Stimulated activated CD8-positive, alpha-beta memory T cell treated with anti-CD3 and anti-CD28 coated beads, Interleukin-7, amount 100 ng/mL, for 24 hours (primary cell): ENCODE results near the gene BMPR1A.

ENCODE experiments used
- DNase-seq: peaks from one replicate; pipeline ENCODE4 v3.0.0-alpha.2; 2020; ENCODE audit warnings: low read depth

The BMPR1A gene

DNA sequence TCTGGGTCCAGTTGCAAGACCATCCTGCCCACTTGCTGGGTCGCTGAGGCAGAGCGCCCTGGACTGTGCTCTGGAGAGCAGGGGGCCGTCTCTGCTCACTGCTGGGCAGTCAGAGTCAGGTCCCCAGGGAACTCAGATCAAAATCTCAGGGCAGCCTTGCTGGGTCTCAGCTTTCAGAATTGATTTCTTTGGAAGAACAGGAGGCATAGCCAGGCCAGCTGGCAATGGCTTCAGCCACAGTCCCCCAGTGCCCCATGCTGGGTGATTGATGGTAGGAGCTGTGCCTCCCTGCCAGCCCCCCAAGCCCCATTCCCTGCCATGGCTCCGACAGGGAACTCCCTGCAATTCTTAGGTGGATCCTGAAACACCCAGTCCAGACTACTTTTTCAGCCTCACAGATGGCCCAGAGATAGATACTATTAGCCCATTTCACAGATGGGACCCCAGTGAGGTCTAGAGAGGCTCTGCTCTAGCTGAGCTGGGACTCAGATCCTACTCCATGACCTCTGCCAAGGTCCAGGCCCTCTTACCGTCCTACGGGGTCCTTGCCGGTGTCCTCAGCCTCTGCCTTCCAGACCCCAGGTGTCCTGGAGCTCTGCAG, 200.5 kb downstream of the BMPR1A start:
- no peak for DNase-seq

- DNase-seq = no peak
Measured at GRCh38 chr10:86957471-86958115, 201.2 kb downstream of the BMPR1A start, which contains the start of gene MMRN2. Gene MMRN2, minus strand, starts transcription at chr10:86957615. Its CDS starts 74 bp downstream, at chr10:86957541.

- DNase-seq = no peak
Measured at GRCh38 chr10:86958116-86958900, 201.9 kb downstream of the BMPR1A start, which contains the start of gene SNCG. Gene SNCG, plus strand, starts transcription at chr10:86958599. Its CDS starts 99 bp downstream, at chr10:86958698.

DNA sequence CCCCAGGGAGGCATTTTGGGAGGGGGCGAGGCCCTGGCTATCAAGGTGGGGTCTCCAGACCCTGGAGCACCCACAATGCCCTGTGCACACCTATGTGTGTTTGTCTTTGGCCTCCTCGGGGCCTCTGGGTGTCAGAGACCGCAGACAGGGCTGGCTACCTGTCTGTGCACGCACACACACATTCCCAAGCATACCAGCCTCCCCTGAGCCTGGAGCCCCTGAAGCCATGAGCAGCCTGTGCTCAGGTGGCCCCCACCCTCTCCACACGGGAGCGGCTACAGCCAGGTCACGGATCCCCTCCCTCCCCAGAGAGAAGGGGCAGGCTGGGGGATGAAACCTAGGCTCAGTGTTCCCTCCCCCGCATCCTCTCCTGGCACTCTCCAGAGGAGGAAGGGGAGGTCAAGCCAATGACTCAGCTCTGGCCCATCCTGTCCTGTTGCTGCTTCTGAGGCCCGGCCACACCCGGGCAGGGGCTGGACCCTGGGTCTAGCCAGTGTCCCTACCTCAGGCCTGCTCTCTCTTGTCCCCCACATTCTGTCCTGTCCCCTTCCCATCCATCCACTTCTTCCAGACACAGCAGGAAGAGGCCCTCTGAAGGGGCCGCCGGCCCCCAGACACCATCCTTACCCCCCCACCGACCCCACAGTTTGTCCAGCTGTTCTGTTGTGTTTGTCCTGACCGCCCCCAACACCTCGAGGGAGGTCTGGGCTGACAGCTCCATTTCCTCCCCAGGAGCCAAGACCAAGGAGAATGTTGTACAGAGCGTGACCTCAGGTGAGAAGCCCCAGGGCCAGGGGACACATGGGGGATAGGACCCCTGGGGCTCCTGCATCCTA, 202.7 kb downstream of the BMPR1A start:
- no peak for DNase-seq

DNA sequence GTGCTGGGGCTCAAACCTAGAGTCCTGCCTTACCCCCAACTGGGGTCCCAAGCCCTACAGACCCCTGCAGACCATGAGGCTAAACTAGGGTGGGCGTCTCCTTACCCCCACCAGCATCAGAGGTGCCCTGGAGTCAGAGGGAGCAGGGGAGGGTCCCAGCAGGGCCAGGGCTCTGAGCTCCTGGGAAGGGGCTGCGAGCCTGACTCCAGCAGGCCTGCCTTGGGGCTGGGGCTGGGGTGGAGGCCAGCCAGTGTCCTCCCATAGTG, 203.3 kb downstream of the BMPR1A start:
- no peak for DNase-seq

- no peak for DNase-seq
Measured at GRCh38 chr10:86960003-86960862, 203.8 kb downstream of the BMPR1A start.

- DNase-seq = no peak
Measured at GRCh38 chr10:86960863-86961434, 204.5 kb downstream of the BMPR1A start.

DNA sequence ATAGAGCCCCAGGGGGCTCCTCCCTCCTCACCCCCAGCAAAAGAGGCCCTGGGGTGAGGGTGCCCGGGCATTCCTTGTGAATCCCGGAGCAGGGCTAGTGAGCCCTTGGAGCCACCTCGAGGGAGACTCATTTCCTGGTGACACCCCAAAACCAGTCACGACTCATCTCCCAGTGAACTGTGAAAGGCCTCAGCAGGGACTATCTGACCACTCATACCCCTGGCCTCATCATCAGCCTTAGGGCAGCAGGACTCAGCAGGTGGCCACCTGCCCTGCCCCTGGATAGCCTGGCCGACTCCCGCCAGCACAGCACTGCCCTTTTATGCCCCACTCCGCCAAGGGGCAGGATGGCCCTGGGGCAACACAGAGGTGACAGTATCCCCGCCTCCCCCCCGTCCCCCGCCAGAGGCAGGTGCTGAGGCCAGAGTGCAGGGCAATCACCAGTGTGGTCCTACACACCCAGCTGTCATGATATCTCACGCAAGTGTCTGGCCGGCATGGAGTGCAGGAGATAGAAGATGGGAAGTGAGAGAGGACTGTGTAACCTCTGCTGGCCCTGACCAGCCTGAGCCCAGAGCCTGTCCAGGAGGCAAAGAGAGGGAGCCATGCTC, 205.2 kb downstream of the BMPR1A start:
- no peak for DNase-seq

DNA sequence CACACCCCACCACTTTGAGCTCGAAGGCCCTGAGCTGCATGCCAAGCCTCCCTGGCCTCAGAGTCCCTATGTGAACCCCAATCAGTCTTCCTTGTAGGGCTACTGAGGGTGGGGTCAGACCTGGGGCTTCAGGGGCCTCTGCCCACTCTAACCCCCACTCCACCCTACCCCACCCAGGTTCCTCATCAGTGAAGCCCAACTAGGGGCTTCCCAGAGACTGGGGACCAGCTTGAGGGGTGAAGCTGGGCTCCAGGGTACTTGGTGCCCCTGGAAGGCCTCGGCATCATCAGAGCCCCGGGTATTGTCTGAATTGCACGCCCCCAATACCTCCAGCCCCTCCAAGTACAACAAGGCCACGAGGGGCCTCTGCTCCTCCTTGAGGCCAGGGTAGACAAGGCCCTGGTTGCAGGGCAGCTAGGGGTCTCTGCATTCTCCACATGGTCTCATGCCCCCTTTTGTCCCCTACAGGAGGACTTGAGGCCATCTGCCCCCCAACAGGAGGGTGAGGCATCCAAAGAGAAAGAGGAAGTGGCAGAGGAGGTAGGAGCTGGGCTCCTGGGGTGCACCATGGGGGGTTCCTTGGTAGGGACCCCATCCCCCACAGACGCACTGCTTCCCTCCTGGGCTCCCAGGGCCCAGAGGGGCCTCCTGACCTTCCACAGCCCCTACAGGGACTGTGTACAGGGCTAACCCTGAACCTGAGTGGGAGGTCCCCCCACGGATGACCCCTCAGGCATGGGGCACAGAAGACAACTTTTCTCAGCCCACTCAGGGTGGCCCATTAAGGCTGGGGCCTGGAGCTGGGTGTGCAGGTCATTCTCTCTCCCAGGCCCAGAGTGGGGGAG, 205.9 kb downstream of the BMPR1A start:
- no peak for DNase-seq

- no peak for DNase-seq
Measured at GRCh38 chr10:86962981-86963310, 206.5 kb downstream of the BMPR1A start.

- DNase-seq = no peak
Measured at GRCh38 chr10:86963341-86963919, 207.0 kb downstream of the BMPR1A start.

GRCh38 chr10:86964061-86964846, 207.8 kb downstream of the BMPR1A start:
- no peak for DNase-seq

GRCh38 chr10:86964847-86965190, 208.4 kb downstream of the BMPR1A start:
- DNase-seq = no peak

- DNase-seq = no peak
Measured at GRCh38 chr10:86965986-86966654, 209.7 kb downstream of the BMPR1A start.

DNA sequence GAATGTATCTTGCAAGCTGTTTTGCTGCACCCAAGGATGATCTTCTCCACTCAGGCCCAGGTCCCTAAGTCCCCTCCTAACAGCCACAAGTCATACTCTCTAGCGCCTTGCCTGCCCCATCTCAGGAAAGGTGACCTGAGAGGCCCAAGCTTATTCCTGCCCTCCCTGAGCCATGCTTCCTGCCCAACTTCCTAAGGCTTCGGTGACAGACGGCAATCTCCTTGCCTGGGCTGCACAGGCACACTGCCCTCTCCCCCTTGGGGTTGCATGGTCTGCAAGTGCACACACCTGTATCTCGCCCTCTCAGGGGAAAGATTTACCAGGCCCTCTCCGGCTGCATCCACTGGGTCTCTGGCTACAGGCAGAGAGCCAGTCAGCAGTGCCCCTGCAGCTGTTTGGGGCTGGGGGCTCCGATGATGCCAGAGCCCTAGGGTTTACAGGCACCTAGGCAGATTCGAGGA, 211.1 kb downstream of the BMPR1A start:
- DNase-seq = no peak

DNA sequence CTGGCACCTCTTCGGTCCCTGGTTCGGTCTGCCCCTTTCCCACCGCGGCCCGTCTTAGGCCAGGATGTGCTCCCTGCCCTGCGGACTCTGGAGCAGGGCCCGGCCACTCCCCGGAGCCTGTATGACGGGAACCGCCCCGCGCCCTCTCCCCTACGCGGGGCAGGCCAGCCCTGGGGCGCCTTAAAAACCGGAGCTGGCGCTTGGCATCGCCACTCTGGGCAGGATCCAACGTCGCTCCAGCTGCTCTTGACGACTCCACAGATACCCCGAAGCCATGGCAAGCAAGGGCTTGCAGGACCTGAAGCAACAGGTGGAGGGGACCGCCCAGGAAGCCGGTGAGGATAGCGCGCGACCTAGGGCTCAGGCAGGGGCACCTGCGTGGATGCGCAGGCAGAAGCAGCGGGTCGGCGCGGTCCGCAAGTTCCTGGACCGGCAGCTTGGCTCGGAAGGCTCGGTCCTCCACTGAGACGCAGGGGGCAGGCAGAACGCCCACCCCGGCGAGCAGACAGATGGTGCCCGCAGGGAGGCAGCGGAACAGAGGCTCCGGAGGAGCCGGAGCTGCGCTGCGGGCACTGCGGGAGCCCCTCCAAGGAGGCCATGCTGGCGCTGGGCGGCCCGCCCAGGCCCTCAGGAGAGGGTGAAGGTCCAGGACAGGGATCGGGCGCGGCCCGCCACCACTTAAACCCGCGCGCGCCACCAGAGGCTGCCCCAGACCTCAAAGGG, 212.0 kb downstream of the BMPR1A start, which contains the start of gene ADIRF:
Gene ADIRF, plus strand, starts transcription at position 212 of the 723 bp plus-strand sequence. Its CDS starts 63 bp downstream, at position 275.
- no peak for DNase-seq

DNA sequence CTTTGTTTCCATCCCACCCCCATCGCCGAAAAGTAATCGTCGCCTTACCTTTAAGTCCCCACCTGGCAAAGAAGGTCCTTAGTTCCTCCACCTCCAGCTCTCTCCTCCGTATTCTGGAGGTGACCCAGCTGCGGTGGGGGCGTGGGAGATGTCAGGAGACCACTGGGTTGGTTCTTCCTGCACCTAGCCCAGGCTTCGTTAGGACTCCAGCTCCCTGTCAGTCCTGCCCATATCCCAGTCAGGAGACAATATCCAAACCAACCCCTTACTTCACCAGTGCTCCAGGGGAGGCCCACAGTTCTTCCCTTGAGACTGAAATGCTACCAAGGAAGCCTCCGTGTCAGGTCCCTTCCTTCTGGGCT, 212.6 kb downstream of the BMPR1A start:
- DNase-seq = no peak
